GM12873 (cell line): ENCODE measurements around the gene UBA52.

ENCODE experiments used
- CTCF ChIP-seq: IDR thresholded peaks from 2 replicates; pipeline ENCODE4 v1.5.1; 2012; ENCODE audit warnings: low read depth, mild to moderate bottlenecking, moderate library complexity, low read length, control low read depth; ENCODE audit not compliant: insufficient read depth; ENCODE audit errors: missing control alignments

Gene UBA52

GRCh38 chr19:18586306-18586705, 14.6 kb downstream of the UBA52 start:
- TF ChIP-seq CTCF, result peak; percentile 25

GRCh38 chr19:18587561-18587960, 15.9 kb downstream of the UBA52 start:
- TF ChIP-seq CTCF, result no peak

- TF ChIP-seq CTCF, result no peak
Observed at GRCh38 chr19:18587962-18588610, 16.4 kb downstream of the UBA52 start.

GRCh38 chr19:18588611-18589379, 17.1 kb downstream of the UBA52 start, which contains the start of gene REX1BD:
Gene REX1BD (plus strand): TSS chr19:18588798. CDS start chr19:18588802, 4 bp downstream.
- peak; percentile 83 for TF ChIP-seq CTCF

- TF ChIP-seq CTCF, result peak; percentile 21
Observed at GRCh38 chr19:18589380-18590272, 18.0 kb downstream of the UBA52 start.

- TF ChIP-seq CTCF, result no peak
Observed at GRCh38 chr19:18590273-18591272, 18.9 kb downstream of the UBA52 start.
